Uterus (tissue), 2 donors: ENCODE measurements around the gene TMPRSS3.

ENCODE experiments used
- POLR2A ChIP-seq, 2 donors: fragments of 450-650 bp; IDR thresholded peaks; one replicate each; pipeline ENCODE4 v1.6.1; 2016; ENCODE audit warnings: antibody characterized with exemption in 2 of 2, mild to moderate bottlenecking in 1 of 2, moderate library complexity in 1 of 2
- TF ChIP-seq, protein P1 (sequence below), 4 experiments: fragments of 200-600 bp in 2 of 4; fragments of 450-650 bp in 2 of 4; sonication (generic) in 2 of 4; IDR thresholded peaks; one replicate each; pipeline ENCODE4 v1.5.1; 2016 to 2019; ENCODE audit warnings: antibody characterized with exemption in 4 of 4, mild to moderate bottlenecking in 2 of 4, moderate library complexity in 1 of 4

DNA sequence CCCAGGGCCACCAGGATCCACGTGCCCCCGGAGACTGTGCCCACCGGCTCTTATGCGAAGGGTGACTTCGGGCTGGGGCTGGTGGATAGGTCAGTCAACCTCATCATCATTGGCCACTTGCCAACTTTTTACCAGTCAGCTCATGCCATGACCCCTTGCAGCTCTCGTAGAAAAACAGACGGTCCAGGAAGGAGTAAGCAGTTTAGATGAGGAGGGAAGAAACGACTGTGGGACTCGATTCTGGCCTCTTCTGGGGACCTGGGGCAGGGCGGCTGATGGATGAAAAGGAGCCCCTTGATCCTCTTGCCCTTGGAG, 48.9 kb upstream of the TMPRSS3 start:
- TF ChIP-seq, protein P1, sequence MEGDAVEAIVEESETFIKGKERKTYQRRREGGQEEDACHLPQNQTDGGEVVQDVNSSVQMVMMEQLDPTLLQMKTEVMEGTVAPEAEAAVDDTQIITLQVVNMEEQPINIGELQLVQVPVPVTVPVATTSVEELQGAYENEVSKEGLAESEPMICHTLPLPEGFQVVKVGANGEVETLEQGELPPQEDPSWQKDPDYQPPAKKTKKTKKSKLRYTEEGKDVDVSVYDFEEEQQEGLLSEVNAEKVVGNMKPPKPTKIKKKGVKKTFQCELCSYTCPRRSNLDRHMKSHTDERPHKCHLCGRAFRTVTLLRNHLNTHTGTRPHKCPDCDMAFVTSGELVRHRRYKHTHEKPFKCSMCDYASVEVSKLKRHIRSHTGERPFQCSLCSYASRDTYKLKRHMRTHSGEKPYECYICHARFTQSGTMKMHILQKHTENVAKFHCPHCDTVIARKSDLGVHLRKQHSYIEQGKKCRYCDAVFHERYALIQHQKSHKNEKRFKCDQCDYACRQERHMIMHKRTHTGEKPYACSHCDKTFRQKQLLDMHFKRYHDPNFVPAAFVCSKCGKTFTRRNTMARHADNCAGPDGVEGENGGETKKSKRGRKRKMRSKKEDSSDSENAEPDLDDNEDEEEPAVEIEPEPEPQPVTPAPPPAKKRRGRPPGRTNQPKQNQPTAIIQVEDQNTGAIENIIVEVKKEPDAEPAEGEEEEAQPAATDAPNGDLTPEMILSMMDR (IDR thresholded peaks at IDR 0.05) = no peak
- no peak for TF ChIP-seq POLR2A (IDR thresholded peaks at IDR 0.05)
